ENCODE data around the gene WIF1.

WIF1 gene

GRCh38 chr12:65106948-65107347 lies 14.2 kb downstream of the WIF1 start:
- peak; percentile 2 for TF ChIP-seq CTCF (IDR thresholded peaks at IDR 0.05; ENCODE audit: low read depth, low read length, missing control alignments)
- in situ Hi-C loops (cut with HindIII; ENCODE audit: low sequenced_read_pairs), result no loop called here
- H3K4me3 ChIP-seq (ENCODE audit: low read depth, low read length), result no peak overlapping the region
- no peak for DNase-seq (ENCODE audit: low read depth)

DNA sequence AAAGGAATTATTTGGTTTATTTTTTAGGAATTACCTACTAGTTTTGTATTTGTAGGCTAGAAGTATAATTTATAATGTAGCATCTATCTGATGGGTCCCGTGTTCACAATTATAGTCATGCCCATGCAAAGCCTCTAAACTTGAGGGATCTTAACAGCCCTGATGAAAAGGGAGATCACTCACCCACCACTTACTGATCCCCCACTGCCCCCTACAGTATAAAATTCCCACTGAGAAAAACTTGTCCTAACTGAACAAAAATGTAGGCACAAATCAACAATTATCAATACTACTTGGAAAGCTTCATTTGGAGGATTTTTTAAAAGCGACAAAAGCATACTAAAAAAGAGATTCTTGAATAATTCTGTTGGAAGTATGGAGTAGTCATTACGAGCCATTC lies 21.0 kb downstream of the WIF1 start:
- peak; percentile 34 for TF ChIP-seq CTCF (IDR thresholded peaks at IDR 0.05; ENCODE audit: low read depth, low read length, missing control alignments)
- DNase-seq (ENCODE audit: low read depth), result no peak
- in situ Hi-C loops (cut with HindIII; ENCODE audit: low sequenced_read_pairs), result no loop called here
- H3K4me3 ChIP-seq (ENCODE audit: low read depth, low read length), result no peak overlapping the region

GRCh38 chr12:65099182-65099581 lies 21.9 kb downstream of the WIF1 start:
- in situ Hi-C loops (cut with HindIII; ENCODE audit: low sequenced_read_pairs), result no loop called here
- DNase-seq (ENCODE audit: low read depth), result no peak
- H3K4me3 ChIP-seq (ENCODE audit: low read depth, low read length), result no peak overlapping the region
- TF ChIP-seq CTCF (IDR thresholded peaks at IDR 0.05; ENCODE audit: low read depth, low read length, missing control alignments), result no peak

GRCh38 chr12:65098364-65098763 lies 22.7 kb downstream of the WIF1 start:
- no peak for DNase-seq (ENCODE audit: low read depth)
- no peak for TF ChIP-seq CTCF (IDR thresholded peaks at IDR 0.05; ENCODE audit: low read depth, low read length, missing control alignments)
- in situ Hi-C loops (cut with HindIII; ENCODE audit: low sequenced_read_pairs), result no loop called here
- H3K4me3 ChIP-seq (ENCODE audit: low read depth, low read length), result no peak overlapping the region

DNA sequence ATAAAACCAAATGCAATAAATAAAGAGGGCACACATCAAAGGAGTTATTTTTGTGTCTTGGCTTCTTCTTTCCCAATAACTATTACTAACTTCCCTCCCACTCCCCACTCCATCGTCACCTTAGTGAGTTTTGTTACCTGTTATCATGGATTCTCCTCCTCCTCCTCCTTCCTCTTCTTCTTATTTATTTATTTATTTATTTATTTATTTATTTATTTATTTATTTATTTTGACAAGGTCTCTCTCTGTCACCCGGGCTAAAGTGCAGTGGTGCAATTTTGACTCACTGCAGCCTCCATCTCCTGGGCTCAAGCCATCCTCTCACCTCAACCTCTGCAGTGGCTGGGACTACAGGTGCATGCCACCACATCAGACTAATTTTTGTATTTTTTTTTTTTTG lies 26.4 kb downstream of the WIF1 start:
- no peak for TF ChIP-seq CTCF (IDR thresholded peaks at IDR 0.05; ENCODE audit: low read depth, low read length, missing control alignments)
- in situ Hi-C loops (cut with HindIII; ENCODE audit: low sequenced_read_pairs), result no loop called here
- no peak overlapping the region for H3K4me3 ChIP-seq (ENCODE audit: low read depth, low read length)
- no peak for DNase-seq (ENCODE audit: low read depth)

GRCh38 chr12:65093606-65094005 lies 27.5 kb downstream of the WIF1 start:
- no peak for DNase-seq (ENCODE audit: low read depth)
- H3K4me3 ChIP-seq (ENCODE audit: low read depth, low read length), result no peak overlapping the region
- in situ Hi-C loops (cut with HindIII; ENCODE audit: low sequenced_read_pairs), result no loop called here
- no peak for TF ChIP-seq CTCF (IDR thresholded peaks at IDR 0.05; ENCODE audit: low read depth, low read length, missing control alignments)

DNA sequence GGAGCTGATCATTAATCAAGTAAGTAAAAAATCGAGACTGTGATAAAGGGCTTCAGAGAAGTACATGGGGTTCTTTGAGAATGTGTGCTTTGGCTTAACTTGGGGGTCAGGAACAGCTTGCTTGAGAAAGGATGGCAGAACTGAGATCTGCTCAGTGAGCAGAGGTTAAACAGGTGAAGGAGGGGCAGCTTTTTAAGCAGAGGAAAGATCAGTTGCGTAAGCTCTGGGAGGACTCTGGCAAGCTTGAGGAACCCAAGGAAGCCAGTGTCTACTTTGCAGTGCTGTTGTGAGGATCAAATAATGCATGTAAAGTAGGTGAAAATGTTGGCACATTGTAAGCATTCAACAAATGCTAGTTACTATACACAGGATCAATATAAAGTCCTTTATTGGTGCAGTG lies 30.6 kb downstream of the WIF1 start:
- DNase-seq (ENCODE audit: low read depth), result no peak
- TF ChIP-seq CTCF (IDR thresholded peaks at IDR 0.05; ENCODE audit: low read depth, low read length, missing control alignments), result no peak
- no peak overlapping the region for H3K4me3 ChIP-seq (ENCODE audit: low read depth, low read length)
- in situ Hi-C loops (cut with HindIII; ENCODE audit: low sequenced_read_pairs), result no loop called here

Data from astrocyte of the cerebellum (primary cell).